Measurements from ENCODE around the gene PTPRN2. TPM values are rescaled to one million over a fixed set of nuclear protein-coding genes. Genes with fewer than 3 reads are reported as not detected.

The PTPRN2 gene
- total and polyA plus RNA-seq, 2 of the 8 experiments (the other 6 are each of a cell fraction or from before 2014, with no cell fraction given) = 2.6 to 4.5 TPM

GRCh38 chr7:157944051-157944450, 643.6 kb downstream of the PTPRN2 start (continued):
- TF ChIP-seq SP2 (IDR thresholded peaks at IDR 0.05; ENCODE audit: low read length) (no peak), BCL11A (IDR thresholded peaks at IDR 0.05; ENCODE audit: low read depth in 2 of 2, low read length in 2 of 2) (no peak), ATF2 (IDR thresholded peaks at IDR 0.05; ENCODE audit: low read length) (no peak), KDM5A (IDR thresholded peaks at IDR 0.05; ENCODE audit: low read length) (no peak)

Measured in H1 (cell line).